ENCODE measurements around the gene ZFHX3. TPM values are rescaled to one million over a fixed set of nuclear protein-coding genes. Genes with fewer than 3 reads are reported as not detected.

ZFHX3 gene
- polyA plus RNA-seq, 1 donor: 24.3 TPM

- no peak for DNase-seq
These were observed 200.5 kb downstream of the ZFHX3 start for GRCh38 chr16:72847187-72848027.

DNA sequence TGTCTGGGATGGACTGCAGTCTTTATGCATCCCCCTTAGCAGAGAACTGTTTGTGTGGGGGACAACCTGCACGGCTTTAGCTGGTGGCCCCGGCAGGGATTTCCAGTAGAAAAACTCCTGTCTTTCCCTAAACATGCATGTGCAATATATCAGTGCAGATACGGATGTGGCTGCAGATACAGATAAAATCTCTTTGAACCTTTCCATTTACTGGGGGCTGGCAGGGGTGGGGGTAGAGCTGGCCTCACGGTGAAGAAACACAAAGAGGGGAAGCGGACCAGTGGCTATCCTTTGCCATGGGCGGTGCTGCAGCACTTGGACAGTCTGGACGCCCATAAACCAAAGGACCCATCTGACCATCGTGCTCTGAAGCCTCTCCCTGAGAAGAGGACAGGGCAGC lies 201.3 kb downstream of the ZFHX3 start:
- DNase-seq: no peak

DNA sequence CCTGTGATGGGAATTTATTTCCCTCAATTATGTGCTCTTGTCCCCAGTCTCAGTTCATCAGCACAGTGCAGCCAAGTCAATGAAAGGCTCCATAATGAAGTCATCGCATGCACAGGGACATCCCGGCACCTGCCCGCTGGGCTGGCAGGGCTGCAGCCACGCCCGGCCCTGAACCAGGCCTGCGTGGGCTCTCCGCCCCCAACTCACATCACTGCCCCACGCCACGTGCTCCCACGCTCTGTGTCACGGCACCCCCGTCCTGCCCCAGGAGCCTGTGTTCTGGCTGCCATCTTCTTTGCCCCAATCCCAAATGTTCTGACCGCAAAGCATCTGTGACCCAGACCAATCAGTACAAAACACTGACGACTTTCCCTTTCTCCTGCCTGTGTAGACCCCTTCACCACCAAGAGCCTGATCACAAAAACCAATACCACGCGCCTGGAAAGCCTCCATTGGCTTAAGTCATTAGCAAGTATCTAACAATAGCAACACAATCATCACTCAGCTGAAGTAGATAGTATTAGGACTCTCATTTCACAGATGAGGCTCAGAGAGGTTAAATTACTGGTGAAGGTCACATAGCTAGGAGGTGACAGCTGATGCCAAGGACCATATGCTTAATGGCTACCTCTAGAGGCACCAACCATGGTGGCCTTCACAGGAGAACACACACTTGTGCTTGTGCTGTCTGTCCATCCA lies 202.5 kb downstream of the ZFHX3 start:
- no peak for DNase-seq

- DNase-seq: no peak
These were observed 203.6 kb downstream of the ZFHX3 start for GRCh38 chr16:72844225-72844920.

DNA sequence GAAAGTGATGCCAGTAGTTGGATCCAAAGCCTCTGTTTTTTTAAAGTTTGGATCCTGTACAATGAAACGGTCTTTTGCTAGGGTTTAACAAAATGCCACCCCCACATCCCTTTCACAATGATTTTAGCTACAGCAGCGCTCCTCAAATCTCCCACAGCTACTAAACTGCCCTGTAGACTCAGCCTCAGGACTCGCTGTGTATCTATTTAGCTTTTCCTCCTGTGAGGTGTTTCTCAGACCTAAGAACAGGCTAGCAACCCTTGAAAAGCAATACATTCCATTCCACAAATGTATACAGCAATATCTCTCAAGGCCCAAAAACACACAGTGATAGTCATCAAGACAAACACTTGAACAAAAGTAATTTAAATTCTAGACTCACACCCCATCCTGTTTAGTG lies 206.4 kb downstream of the ZFHX3 start:
- DNase-seq: no peak

GRCh38 chr16:72840631-72841381 lies 207.1 kb downstream of the ZFHX3 start:
- no peak for DNase-seq

DNA sequence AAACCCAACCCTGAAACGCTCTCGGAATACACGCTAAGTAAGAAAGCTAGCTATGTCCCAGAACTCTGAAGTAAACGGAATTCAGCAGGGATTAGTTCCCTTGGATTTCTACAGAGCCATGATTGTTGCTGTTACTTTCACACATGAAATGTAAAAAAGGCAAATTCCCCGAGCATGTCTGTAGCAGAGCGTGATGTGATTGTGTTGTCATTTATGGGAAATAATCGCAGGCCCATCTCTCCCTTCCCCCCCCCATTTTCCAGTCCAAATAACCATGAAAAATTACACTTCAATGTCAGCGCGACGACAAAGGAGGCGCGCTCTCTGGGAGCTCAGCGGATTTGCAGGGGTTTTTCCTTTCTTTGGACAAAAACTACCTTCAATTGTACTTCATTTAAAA lies 209.0 kb downstream of the ZFHX3 start:
- DNase-seq: no peak

- no peak for DNase-seq
These were observed 209.4 kb downstream of the ZFHX3 start for GRCh38 chr16:72838586-72838910.

DNA sequence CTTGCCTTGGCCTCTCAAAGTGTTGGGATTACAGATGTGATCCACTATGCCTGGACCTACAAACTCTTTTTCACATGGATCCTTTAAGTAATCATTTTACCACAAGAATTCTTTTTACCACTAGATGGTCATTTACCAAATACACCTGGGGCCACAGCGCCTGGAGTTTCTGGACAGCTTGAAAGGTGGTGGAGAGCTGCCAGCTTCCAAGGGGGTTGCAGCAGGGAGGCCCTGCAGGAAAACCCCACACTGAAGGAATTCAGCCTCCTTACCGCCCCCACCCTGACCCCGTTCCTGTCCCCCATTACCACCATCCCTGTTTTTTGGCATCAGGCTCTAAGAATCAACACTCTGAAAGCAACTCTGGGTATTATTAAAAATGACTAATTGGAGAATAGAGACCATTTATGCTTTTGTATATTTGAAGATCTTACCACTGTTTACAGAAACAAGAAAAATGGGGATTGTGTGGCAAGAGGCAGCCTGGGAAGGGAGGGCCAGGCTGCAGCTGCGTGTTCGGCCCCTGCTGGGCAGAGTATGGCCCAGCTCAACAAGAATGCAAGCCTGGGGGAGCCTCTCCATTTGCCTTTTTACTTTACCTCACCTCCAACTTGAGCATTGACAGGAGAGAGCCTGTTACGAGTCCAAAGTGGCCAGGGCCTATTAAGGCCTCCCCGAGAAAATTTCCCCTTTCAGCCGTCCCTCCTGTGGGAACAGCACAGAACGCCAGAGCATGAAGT lies 209.9 kb downstream of the ZFHX3 start:
- no peak for DNase-seq

DNA sequence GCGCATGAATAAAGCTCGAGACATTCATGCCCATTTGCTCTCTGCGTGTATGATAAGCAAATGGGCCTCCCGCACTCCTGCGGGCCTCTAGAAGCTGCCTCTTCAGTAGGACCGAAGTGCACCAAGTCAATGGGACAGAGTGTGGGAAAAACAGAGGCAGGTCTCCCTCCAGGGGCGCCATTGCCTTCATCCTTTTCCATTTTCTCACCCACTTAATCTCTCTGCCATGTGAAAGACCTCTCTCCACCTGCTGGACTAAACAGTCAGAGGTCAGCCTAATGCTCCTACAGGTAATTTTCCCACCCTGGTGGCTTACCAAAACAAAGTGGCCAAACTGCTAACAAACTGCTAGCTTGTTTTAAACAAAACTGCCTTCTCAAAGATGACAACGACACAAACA lies 210.9 kb downstream of the ZFHX3 start:
- DNase-seq: no peak

DNA sequence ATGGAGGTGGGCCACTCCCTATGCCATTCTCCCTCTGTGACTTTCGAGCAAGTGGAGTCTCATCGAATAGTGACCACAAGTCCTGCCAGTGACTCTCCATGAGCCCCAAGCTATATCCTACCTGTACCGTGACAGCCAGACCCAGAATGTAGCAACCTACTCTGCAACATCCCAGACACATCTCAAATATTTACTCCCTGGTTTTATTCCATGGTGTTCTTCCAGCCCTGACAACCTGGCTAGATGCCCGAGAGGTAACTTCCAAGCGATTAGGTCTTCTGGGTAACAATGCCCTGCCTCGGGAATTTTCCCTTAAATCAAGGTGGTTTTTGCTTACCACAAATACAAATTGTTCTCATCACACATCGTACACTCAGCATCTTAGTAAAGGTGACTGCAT lies 211.7 kb downstream of the ZFHX3 start:
- no peak for DNase-seq

DNA sequence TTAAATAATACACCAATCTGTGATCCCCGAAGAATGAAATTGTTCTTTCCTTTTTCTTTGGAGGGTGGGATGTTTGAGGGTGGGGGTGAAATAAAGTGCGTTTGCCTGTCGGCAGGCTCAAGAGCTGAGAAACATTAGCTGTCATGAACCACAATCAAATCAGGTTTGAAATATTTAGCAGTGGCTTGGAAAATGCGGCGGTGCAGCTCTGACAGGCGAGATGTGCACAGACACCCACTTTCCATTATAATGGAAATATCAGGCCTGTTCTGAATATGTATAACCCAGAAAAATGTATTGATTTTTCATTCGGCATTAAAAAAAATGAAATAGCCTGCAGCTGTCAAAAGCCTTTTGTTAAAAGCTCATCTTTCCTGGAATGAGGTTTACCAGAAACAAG lies 212.8 kb downstream of the ZFHX3 start:
- DNase-seq: no peak

DNA sequence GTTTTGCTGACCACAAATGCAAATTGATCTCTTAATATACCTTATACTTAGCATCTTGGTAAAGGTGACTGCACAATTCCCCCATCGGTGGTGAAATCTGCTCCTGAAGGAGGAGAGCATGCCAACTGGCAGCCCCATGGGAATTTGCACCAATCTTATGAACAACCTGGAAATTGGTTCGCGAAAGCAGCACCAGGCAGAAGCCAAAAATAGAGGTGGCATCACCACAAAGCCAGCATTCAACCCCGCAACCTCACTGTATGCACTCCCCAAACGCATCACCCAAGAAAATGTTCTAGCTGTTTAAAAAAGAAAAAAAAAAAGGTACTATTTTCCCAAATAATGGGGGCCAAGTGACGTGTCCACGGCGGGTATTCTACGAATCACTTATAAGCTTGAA lies 213.4 kb downstream of the ZFHX3 start:
- no peak for DNase-seq

DNA sequence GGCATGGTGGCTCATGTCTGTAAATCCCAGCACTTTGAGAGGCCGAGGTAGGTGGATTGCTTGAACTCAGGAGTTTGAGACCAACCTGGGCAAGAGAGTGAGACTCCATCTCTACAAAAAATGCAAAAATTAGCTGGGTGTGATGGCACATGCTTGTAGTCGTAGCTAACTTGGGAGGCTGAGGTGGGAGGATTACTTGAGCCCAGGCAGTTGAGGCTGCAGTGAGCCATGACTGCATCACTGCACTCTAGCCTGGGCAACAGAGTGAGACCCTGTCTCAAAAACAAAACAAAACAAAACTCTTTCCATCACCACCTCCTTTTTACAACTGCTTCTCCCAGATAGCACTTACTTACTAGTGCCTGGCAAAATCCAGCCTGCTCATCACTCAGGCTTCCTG lies 214.0 kb downstream of the ZFHX3 start:
- DNase-seq: no peak

DNA sequence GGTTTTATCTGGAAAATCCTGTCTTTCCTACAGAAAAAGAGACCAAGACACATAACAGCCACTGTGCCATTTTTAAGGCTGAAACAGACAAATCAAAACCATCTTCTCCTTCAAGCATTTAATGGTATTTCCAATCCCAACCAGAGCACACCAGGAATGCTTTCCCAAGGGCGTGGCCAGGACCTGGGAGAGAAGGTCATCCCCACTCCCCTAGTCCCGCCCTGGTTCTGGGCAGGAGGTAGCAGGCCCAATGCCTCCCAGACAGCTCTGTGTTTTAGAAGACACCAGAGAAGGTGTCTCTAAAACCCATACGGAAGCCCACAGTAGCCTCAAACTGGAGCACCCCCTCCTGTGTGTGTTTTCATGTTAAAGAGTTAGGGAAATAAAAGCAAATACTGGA lies 214.4 kb downstream of the ZFHX3 start:
- DNase-seq: no peak

DNA sequence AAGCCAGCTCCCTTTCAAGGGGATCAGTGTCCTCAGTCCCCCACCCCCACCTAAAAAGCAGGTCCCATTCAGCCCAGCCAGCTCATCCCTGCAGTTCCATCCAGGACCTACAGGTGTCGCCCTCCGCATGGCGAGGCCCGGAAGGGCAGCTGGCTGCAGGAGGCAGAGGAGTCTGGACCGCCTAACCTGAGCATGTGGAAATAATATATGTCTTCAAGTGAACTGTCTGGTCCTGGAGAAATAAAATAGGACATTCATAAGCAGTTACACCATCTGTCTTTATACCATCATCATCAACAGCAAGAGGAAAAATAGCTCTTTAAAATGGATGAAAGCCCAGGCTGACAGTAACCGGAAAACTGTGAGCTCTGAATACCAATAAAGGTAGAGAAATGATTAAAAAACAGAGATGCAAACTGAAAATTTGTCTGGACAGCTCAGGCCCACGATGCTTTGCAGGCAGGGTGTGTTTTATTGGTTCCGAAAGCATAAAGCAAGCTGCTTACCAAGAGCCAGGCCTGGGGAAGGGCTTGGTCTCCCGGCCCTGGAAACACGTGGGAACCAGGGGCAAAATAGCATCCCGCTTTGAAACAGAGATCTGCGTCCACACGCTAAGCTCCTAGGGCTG lies 215.2 kb downstream of the ZFHX3 start:
- peak; percentile 74 for DNase-seq

DNA sequence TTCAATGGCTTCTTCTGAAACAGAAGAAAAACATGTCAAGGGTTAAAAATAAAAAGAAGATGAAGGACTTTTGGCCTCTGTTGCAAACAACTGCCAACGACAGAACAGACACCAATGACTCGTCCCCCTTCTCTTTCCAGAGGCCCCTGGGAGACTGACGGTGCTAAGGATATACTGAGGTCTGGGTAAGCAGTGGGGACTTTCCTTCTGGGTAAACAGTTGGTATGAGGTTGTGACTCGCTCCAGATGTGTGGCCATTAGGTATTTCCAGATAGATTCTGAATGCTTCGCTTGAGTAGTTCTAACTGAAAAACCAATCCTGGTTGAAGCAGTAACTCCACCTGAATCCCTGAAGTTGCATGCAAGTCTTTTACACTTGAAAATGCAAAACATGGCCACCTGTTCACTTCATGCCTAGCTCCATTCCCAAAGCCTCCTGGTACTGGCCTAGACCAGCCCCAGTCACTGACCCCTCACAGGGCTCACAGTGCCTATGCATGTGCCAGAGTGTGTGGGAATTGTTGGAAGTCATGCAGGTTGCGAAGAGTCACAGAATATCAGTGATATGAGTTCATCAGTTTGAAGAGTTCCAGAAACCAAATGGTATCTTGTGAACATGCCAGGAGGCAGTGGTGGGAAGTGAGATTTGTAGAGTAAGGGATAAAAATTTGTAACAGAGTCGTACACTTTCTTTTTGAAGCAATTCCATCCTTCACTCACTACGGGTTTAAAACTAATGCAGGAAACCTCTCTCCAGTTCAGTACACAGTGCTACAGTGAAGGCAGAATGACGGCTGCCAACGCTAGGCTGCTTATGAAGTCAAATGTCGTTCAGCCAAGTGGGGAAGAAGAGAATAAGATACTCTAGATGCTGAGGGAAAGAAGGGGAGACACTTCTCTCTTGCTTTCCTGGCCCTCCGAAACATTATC lies 217.8 kb downstream of the ZFHX3 start:
- DNase-seq: no peak

DNA sequence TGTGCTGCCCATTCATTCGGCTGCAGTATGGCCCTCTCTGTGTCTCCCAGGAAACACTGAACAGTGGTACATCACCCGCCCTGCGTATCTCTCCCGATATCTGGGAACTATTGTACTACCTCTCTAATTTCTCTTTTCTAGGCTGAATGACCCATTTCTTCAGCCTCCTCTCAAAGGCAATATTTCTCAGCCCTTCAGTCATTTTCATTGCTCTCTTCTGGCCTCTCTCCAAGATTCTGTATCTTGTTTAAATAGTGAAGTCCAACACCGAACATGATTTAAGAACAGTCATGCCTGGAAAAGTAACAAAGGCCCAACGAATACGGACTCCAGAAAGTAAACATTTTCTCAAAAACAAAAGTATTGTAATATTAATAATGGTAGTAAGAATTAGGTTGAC lies 220.1 kb downstream of the ZFHX3 start:
- DNase-seq: peak; percentile 55

- no peak for DNase-seq
These were observed 221.9 kb downstream of the ZFHX3 start for GRCh38 chr16:72825912-72826621.
